Ovary (tissue), 9 donors: ENCODE measurements around the gene SERAC1. TPM values are rescaled to one million over a fixed set of nuclear protein-coding genes. Genes with fewer than 3 reads are reported as not detected.

Source experiments
- DNase-seq, 5 donors: peaks; one replicate each; pipeline ENCODE4 v3.0.0-alpha.2; 2019 to 2020
- H3K27ac ChIP-seq, 2 donors: fragments of 200-600 bp; one replicate each; pipeline versions ENCODE4 v1.5.1 to v1.8.0; 2019 to 2022
- H3K27me3 ChIP-seq: fragments of 200-600 bp; one replicate; pipeline ENCODE4 v1.8.0; 2022
- H3K36me3 ChIP-seq: fragments of 200-600 bp; sonication (generic); one replicate; pipeline ENCODE4 v1.5.1; 2019
- H3K4me1 ChIP-seq: one replicate; pipeline ENCODE4 v1.8.1; 2013; ENCODE audit warnings: mild to moderate bottlenecking, moderate library complexity; ENCODE audit not compliant: insufficient read depth
- H3K4me3 ChIP-seq: fragments of 200-600 bp; sonication (generic); one replicate; pipeline ENCODE4 v1.5.1; 2017
- H3K9me3 ChIP-seq, 2 donors: fragments of 200-600 bp in 1 of 2; sonication (generic) in 1 of 2; one replicate each; pipeline versions ENCODE4 v1.5.1 to v1.8.1; 2013 to 2019; ENCODE audit warnings: mild to moderate bottlenecking in 1 of 2, moderate library complexity in 1 of 2
- CTCF ChIP-seq, 3 donors: fragments of 450-650 bp in 2 of 3; fragments of 200-600 bp in 1 of 3; IDR thresholded peaks; one replicate each; pipeline versions ENCODE4 v1.5.1 to v1.8.0; 2016 to 2022; ENCODE audit warnings: antibody characterized with exemption in 3 of 3, mild to moderate bottlenecking in 1 of 3
- EP300 ChIP-seq: sonication (generic); formaldehyde crosslinking; IDR thresholded peaks from one replicate; pipeline ENCODE4 v1.6.1; 2017; ENCODE audit warnings: antibody characterized with exemption
- POLR2A ChIP-seq: fragments of 450-650 bp; IDR thresholded peaks from one replicate; pipeline ENCODE4 v1.6.1; 2017; ENCODE audit warnings: antibody characterized with exemption, mild to moderate bottlenecking, moderate library complexity
- WGBS, 3 donors: extraction: QIAGEN DNeasy Blood & Tissue Kit in 1 of 3; methylation state at CpG; one replicate each; pipeline versions ENCODE4 v1.1.5 to v1.1.7; 2013 to 2017; 5-methylcytosine and 5-hydroxymethylcytosine counted together
- intact Hi-C, 4 donors: fragments of 100-400 bp; cut with DNase I; formaldehyde crosslinking; loops; one replicate each; pipeline versions ENCODE4 v1.11.0 to v1.15.1; 2022 to 2023
- polyA plus RNA-seq, 2 donors: library from polyadenylated mRNA; stranded (reverse); fragments of 200-250 nt in 1 of 2; fragments of 350-450 nt in 1 of 2; fragmentation: Illumina TruSeq in 1 of 2; extraction: RNeasy Lipid Tissue Mini Kit (QIAGEN cat#74804) in 1 of 2; gene quantifications; one replicate each; pipeline ENCODE4 v1.2.3, GENCODE V29; 2013 to 2014
- total RNA-seq, 7 donors: library from RNA; depleted of rRNA in 2 of 7; stranded (reverse); fragments of >200 nt in 2 of 7; fragmentation: NEBNext Ultra II Directional in 3 of 7; extraction: Animal tissue kit (Norgen Biotek cat#: 25700) in 3 of 7; gene quantifications; one replicate each; pipeline versions ENCODE4 v1.1.0 to v1.2.4, GENCODE V29; 2016 to 2023
- donor health status: DM: no; HTN: no; CAD: no; lungs with moderate emphysema.
- donor health status: DM: no; HTN: no; CAD: no.
- donor health status: Bipolar disorder and iron deficiency.
- donor health status: DM: yes; HTN: yes; CAD: no.
- donor health status: DM: no; HTN: no; CAD: no.
- donor health status: DM: yes; HTN: yes; CAD: no.

The SERAC1 gene
- total and polyA plus RNA-seq, 9 donors = 3.7 to 11.9 (median 6.3) TPM

GRCh38 chr6:158207422-158207788 is 39.3 kb upstream of the SERAC1 start:
- intact Hi-C loops = no loop called here
- H3K27ac ChIP-seq = no peak overlapping the region
- no peak for DNase-seq
- 53 to 61% (median 61%) methylated on average over 3 of the region's 3 CpGs for WGBS, 3 donors
- H3K4me3 ChIP-seq = no peak overlapping the region
- no peaks in the 10 kb centered on the region for H3K9me3 ChIP-seq
- H3K27me3 ChIP-seq = no peaks in the 10 kb centered on the region
- no peaks in the 10 kb centered on the region for H3K4me1 ChIP-seq
- TF ChIP-seq CTCF (IDR thresholded peaks at IDR 0.05) (no peak), EP300 (no peak), POLR2A (no peak)
- H3K36me3 ChIP-seq = no peaks in the 10 kb centered on the region

DNA sequence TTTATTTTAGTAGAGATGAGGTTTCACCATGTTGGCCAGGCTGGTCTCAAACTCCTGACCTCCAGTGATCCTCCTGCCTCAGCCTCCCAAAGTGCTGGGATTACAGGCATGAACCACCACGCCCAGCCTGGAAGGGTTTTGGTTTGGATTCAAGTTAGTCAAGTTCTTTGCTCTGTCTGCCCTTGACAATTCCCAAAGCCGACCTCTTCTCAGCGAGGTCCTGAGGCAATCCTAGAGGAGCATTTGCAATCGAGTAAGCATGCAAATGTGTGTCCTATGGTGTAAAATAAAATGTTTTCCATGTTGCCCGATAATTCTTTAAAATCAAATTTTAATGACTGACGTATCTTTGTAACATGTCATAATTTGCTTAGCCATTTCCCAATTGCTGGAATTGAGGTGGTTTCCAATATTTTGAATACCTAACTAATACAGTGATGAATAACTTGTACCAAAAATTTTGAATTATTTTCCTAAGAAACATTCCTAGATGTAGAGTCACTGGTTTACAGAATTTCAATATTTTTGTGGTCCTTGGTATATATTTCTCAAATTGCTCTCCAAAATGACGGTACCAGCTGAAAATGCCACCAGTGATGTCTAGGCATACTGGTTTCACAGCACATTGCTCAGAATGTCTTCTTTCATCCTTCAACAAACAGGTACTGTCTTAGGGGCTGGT is 38.8 kb upstream of the SERAC1 start:
- Histone ChIP-seq H3K27ac (no peak overlapping the region), H3K4me1 (no peaks in the 10 kb centered on the region), H3K9me3 (no peaks in the 10 kb centered on the region), H3K36me3 (no peaks in the 10 kb centered on the region), H3K4me3 (no peak overlapping the region), H3K27me3 (no peaks in the 10 kb centered on the region)
- DNase-seq = no peak
- WGBS, 3 donors = 92 to 95% (median 94%) methylated on average over 7 of the region's 7 CpGs
- intact Hi-C loops = no loop called here
- TF ChIP-seq POLR2A = no peak
- no peak for TF ChIP-seq CTCF (IDR thresholded peaks at IDR 0.05)
- TF ChIP-seq EP300 = no peak

DNA sequence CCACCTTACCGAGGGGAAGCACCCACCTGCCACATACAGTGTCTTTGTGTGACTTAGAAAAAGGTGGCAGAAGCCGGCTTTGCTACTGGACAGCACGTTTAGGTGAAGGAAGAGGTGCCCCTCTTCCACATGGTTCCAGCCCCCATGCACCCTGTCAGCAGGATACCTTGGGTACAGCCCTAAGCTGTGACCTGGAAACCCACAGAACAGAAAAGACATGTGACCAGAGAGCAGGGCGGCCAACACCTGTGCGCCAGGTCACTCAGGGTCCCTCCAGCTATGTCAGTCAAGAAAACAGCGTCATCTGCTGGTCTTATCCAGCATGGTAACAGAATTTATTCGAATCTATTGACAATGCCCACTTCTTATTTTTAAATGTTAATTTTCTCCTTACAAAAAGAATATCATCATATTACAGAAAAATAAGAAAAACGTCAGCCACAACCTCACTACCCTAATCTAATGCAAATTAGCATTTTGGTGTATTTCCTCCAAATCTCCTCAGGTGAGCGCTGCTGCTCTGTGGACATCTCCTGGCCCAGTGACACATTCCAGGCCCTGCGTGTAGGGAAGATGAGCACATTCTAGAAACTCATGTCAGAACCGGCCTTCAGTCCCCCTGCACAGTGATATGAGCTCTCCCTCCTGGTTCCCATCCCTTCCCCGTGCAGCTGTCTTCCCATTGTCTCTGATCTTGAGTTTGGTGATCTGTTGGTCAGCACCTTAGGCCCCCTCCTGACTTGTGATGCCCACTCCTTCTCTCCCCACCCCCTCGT is 37.3 kb upstream of the SERAC1 start:
- WGBS, 3 donors = 77 to 80% (median 79%) methylated on average over 13 of the region's 13 CpGs
- Histone ChIP-seq H3K36me3 (no peaks in the 10 kb centered on the region), H3K4me1 (no peaks in the 10 kb centered on the region), H3K27me3 (no peaks in the 10 kb centered on the region), H3K4me3 (no peak overlapping the region), H3K9me3 (no peaks in the 10 kb centered on the region), H3K27ac (no peak overlapping the region)
- no peak for DNase-seq
- TF ChIP-seq POLR2A (no peak), CTCF (IDR thresholded peaks at IDR 0.05) (no peak), EP300 (no peak)
- intact Hi-C loops = no loop called here

- Histone ChIP-seq H3K36me3 (no peaks in the 10 kb centered on the region), H3K4me1 (peaks cover 2% of the 10 kb centered on the region), H3K4me3 (no peak overlapping the region), H3K9me3 (no peaks in the 10 kb centered on the region), H3K27me3 (no peaks in the 10 kb centered on the region), H3K27ac (no peak overlapping the region)
- 25 to 35% (median 28%) methylated on average over 13 of the region's 13 CpGs for WGBS, 3 donors
- intact Hi-C loops = no loop called here
- DNase-seq = peak in 4 of 5 donors; percentile 22 to 59 (median 42)
- no peak for TF ChIP-seq CTCF (IDR thresholded peaks at IDR 0.05)
- TF ChIP-seq POLR2A = no peak
- TF ChIP-seq EP300 = no peak
Measured at GRCh38 chr6:158198461-158198860, 30.4 kb upstream of the SERAC1 start.
